Spleen (tissue), 11 donors: Measurements from ENCODE around the gene SIK3. TPM values are rescaled to one million over a fixed set of nuclear protein-coding genes. Genes with fewer than 3 reads are reported as not detected.
"Not testable (repeated sequence)": the region's sequence is repeated elsewhere in the genome, so short reads cannot be mapped to it uniquely, and the experiment has no call there.

Experiments
- DNase-seq: peaks from one replicate; pipeline ENCODE4 v3.0.0-alpha.2; 2020
- H3K27ac ChIP-seq, 8 donors: fragments of 200-600 bp; sonication (generic) in 7 of 8; 1 replicate in 4 of 8; 2 replicates in 4 of 8; pipeline versions ENCODE4 v1.5.0 to v1.8.0; 2016 to 2021; ENCODE audit warnings: inconsistent platforms in 4 of 8, mild to moderate bottlenecking in 4 of 8, moderate library complexity in 1 of 8
- H3K27me3 ChIP-seq, 7 donors: fragments of 200-600 bp; sonication (generic) in 6 of 7; replicated peaks in 1 of 7; 1 replicate in 4 of 7; 2 replicates in 3 of 7; pipeline versions ENCODE4 v1.5.0 to v1.8.0; 2016 to 2021; ENCODE audit warnings: inconsistent platforms in 3 of 7, mild to moderate bottlenecking in 1 of 7
- H3K36me3 ChIP-seq, 6 donors: fragments of 200-600 bp; sonication (generic) in 5 of 6; 1 replicate in 4 of 6; 2 replicates in 2 of 6; pipeline versions ENCODE4 v1.5.0 to v1.8.0; 2016 to 2021; ENCODE audit warnings: inconsistent platforms in 2 of 6
- H3K4me1 ChIP-seq, 6 donors: fragments of 200-600 bp; sonication (generic) in 5 of 6; 1 replicate in 3 of 6; 2 replicates in 3 of 6; pipeline versions ENCODE4 v1.5.0 to v1.8.0; 2016 to 2021; ENCODE audit warnings: inconsistent platforms in 3 of 6
- H3K4me3 ChIP-seq, 8 donors: fragments of 200-600 bp; sonication (generic) in 7 of 8; 1 replicate in 4 of 8; 2 replicates in 4 of 8; pipeline versions ENCODE4 v1.5.0 to v1.8.0; 2016 to 2021; ENCODE audit warnings: inconsistent platforms in 4 of 8, mild to moderate bottlenecking in 4 of 8, moderate library complexity in 2 of 8
- H3K9me3 ChIP-seq, 8 donors: fragments of 200-600 bp; sonication (generic) in 7 of 8; 1 replicate in 4 of 8; 2 replicates in 4 of 8; pipeline versions ENCODE4 v1.5.0 to v1.8.0; 2016 to 2021; ENCODE audit warnings: inconsistent platforms in 4 of 8
- CTCF ChIP-seq, 11 experiments: fragments of 200-600 bp in 7 of 11; fragments of 450-650 bp in 4 of 11; sonication (generic) in 4 of 11; IDR thresholded peaks in 8 of 11; conservative IDR thresholded peaks in 3 of 11; 1 replicate in 7 of 11; 2 replicates in 4 of 11; pipeline versions ENCODE4 v1.4.0 to v1.8.0; 2016 to 2021; ENCODE audit warnings: antibody characterized with exemption in 11 of 11, inconsistent platforms in 4 of 11, mild to moderate bottlenecking in 1 of 11
- POLR2A ChIP-seq, 3 donors: fragments of 450-650 bp; IDR thresholded peaks; one replicate each; pipeline ENCODE4 v1.5.1; 2017; ENCODE audit warnings: antibody characterized with exemption in 3 of 3, mild to moderate bottlenecking in 1 of 3
- POLR2AphosphoS5 ChIP-seq, 3 donors: sonication (generic); formaldehyde crosslinking; IDR thresholded peaks; one replicate each; pipeline ENCODE4 v1.5.1; 2017; ENCODE audit warnings: antibody characterized with exemption in 3 of 3
- WGBS, 5 donors: extraction: QIAGEN DNeasy Blood & Tissue Kit in 3 of 5; methylation state at CpG; one replicate each; pipeline versions ENCODE4 v1.1.5 to v1.1.7; 2013 to 2018; 5-methylcytosine and 5-hydroxymethylcytosine counted together
- intact Hi-C: fragments of 100-400 bp; cut with DNase I; formaldehyde crosslinking; loops from one replicate; pipeline ENCODE4 v1.15.0; 2023; ENCODE audit warnings: low total_unique reads
- polyA plus RNA-seq, 3 donors: library from polyadenylated mRNA; stranded (reverse); fragments of 200-250 nt; gene quantifications; one replicate each; pipeline ENCODE4 v1.2.1, GENCODE V29; 2013
- total RNA-seq, 7 donors: library from RNA; depleted of rRNA in 3 of 7; stranded (reverse); fragments of >200 nt in 3 of 7; fragmentation: NEBNext Ultra II Directional in 4 of 7; extraction: Animal tissue kit (Norgen Biotek cat#: 25700) in 4 of 7; gene quantifications; one replicate each; pipeline versions ENCODE4 v1.1.0 to v1.2.1, GENCODE V29; 2016 to 2021
- donor health status: healthy with polysubstance abuse.
- donor health status: DM: no; HTN: no; CAD: no; lungs with moderate emphysema.
- donor health status: DM: no; HTN: no; CAD: no.
- donor health status: Bipolar disorder and iron deficiency.
- donor health status: healthy.
- donor health status: DM: no; HTN: no; CAD: no.
- donor health status: DM: yes; HTN: yes; CAD: no.

The SIK3 gene
- total and polyA plus RNA-seq, 10 donors, result 7.8 to 112 (median 67.6) TPM

- intact Hi-C loops, result no loop called here
- Histone ChIP-seq H3K36me3 (no peaks in the 10 kb centered on the region), H3K4me1 (no peaks in the 10 kb centered on the region), H3K9me3 (no peaks in the 10 kb centered on the region), H3K4me3 (no peak overlapping the region), H3K27me3 (no peaks in the 10 kb centered on the region), H3K27ac (no peak overlapping the region)
- no peak for DNase-seq
- no peak for TF ChIP-seq CTCF (IDR thresholded peaks at IDR 0.05 in 8 of 11, conservative IDR thresholded peaks at IDR 0.05 in 3 of 11)
- TF ChIP-seq POLR2A (IDR thresholded peaks at IDR 0.05), result no peak
- no peak for TF ChIP-seq POLR2AphosphoS5 (IDR thresholded peaks at IDR 0.05)
These were observed 19.5 kb upstream of the SIK3 start for GRCh38 chr11:117117681-117118080.

DNA sequence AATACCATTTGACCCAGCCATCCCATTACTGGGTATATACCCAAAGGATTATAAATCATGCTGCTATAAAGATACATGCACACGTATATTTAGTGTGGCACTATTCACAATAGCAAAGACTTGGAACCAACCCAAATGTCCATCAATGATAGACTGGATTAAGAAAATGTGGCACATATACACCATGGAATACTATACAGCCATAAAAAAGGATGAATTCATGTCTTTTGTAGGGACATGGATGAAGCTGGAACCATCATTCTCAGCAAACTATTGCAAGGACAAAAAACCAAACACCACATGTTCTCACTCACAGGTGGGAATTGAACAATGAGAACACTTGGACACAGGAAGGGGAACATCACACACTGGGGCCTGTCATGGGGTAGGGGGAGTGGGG is 14.7 kb upstream of the SIK3 start:
- H3K27ac ChIP-seq, DNase-seq, H3K4me3 ChIP-seq, intact Hi-C loops, H3K36me3 ChIP-seq, H3K9me3 ChIP-seq, H3K4me1 ChIP-seq, H3K27me3 ChIP-seq: not testable (repeated sequence)
- WGBS, 5 donors, result 76 to 90% (median 86%) methylated on average over 1 of the region's 1 CpG

GRCh38 chr11:117112497-117112896 is 14.3 kb upstream of the SIK3 start:
- H3K36me3 ChIP-seq, H3K4me3 ChIP-seq, DNase-seq, intact Hi-C loops, H3K9me3 ChIP-seq, H3K27ac ChIP-seq, H3K4me1 ChIP-seq, H3K27me3 ChIP-seq: not testable (repeated sequence)
- 15 to 33% (median 20%) methylated on average over 3 of the region's 3 CpGs for WGBS, 5 donors

DNA sequence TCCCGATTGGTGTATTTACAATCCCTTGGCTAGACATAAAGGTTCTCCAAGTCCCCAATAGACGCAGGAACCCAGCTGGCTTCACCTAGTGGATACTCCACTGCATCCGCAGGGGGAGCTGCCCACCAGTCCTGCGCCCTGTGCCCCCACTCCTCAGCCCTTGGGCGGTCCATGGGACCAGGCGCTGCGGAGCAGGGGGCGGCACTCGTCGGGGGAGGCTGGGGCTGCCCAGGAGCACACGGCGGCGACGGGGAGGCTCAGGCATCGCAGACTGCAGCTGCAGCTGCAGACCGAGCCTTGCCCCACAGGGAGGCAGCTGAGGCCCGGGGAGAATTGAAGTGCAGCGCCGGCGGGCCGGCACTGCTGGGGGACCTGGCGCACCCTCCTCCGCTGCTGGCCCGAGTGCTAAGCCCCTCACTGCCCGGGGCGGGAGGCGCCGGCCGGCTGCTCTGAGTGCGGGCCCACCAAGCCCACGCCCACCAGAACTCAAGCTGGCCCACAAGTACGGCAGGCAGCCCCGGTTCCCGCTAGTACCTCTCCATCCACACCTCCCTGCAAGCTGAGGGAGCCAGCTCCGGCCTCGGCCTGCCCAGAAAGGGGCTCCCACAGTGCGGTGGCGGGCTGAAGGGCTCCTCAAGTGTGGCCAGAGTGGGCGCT is 12.2 kb upstream of the SIK3 start:
- Histone ChIP-seq H3K4me1 (peaks cover 0 to 8% (median 3%) of the 10 kb centered on the region in 6 donors), H3K36me3 (no peaks in the 10 kb centered on the region), H3K27ac (no peak overlapping the region), H3K9me3 (no peaks in the 10 kb centered on the region), H3K27me3 (no peaks in the 10 kb centered on the region), H3K4me3 (no peak overlapping the region)
- intact Hi-C loops, result no loop called here
- TF ChIP-seq POLR2A (IDR thresholded peaks at IDR 0.05) (no peak), POLR2AphosphoS5 (IDR thresholded peaks at IDR 0.05) (no peak), CTCF (IDR thresholded peaks at IDR 0.05 in 8 of 11, conservative IDR thresholded peaks at IDR 0.05 in 3 of 11) (no peak)
- DNase-seq, result no peak
- WGBS, 5 donors, result 91 to 97% (median 96%) methylated on average over 15 to 39 of the region's 39 CpGs

DNA sequence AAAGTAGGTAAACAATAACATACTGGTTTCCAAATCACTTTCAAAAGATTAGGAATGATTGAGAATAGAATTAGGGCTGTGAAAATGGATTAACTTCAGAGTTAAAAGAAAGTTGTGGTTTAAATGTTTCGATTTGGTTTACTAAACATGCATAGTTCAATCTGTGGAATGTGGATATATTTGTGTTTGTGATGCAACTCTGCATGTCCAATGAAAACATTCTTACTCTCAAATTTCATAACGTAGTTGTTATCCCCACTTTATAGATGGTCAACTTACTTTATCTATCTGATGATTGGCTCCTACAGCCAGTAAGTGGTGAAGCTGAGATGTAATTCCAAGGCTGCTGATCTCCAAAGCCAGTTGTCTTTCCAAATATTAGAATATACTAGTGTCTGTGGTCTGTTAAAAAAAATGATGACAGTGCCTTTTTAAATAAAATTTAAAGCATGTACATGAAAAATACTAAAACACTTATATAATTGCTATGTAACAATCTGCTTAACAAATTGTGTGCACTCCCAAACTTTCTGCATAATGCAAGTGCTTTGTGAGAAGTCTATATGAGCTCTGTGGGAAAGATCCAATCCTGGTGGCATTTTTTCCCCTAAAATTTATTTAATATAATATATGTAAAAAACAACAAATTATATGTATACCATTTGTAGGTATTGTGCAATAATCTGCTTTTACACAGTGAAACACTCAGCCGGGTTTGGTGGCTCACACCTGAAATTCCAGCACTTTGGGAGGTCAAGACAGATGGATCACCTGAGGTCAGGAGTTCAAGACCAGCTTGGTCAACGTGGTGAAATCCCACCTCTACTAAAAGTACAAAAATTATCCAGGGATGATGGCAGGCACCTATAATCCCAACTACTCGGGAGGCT is 9.7 kb upstream of the SIK3 start:
- Histone ChIP-seq H3K4me1 (peaks cover 0 to 8% (median 3%) of the 10 kb centered on the region in 6 donors), H3K27ac (no peak overlapping the region), H3K36me3 (no peaks in the 10 kb centered on the region), H3K9me3 (no peaks in the 10 kb centered on the region), H3K27me3 (no peaks in the 10 kb centered on the region), H3K4me3 (no peak overlapping the region)
- TF ChIP-seq CTCF (IDR thresholded peaks at IDR 0.05 in 8 of 11, conservative IDR thresholded peaks at IDR 0.05 in 3 of 11), result no peak
- no peak for TF ChIP-seq POLR2A (IDR thresholded peaks at IDR 0.05)
- TF ChIP-seq POLR2AphosphoS5 (IDR thresholded peaks at IDR 0.05), result no peak
- intact Hi-C loops, result loop anchor here (2.0 to 10.0 kb wide), 3 partner anchors 117 to 317 kb away; partner anchors contain the start of gene APOA5
- DNase-seq, result no peak
- 66 to 78% (median 72%) methylated on average over 5 of the region's 5 CpGs for WGBS, 5 donors
